DMS53 treated with DMSO at 0.1 percent for 48 hours (cell line): ENCODE results near the gene ZNF438.

Source experiments
- DNase-seq: peaks from one replicate; lab custom pipeline; 2025; ENCODE audit not compliant: unreplicated experiment; lab: John Stamatoyannopoulos, UW

The ZNF438 gene

GRCh38 chr10:30858499-30858898, 173.2 kb downstream of the ZNF438 start:
- no peak for DNase-seq

GRCh38 chr10:30857803-30858202, 173.9 kb downstream of the ZNF438 start:
- DNase-seq: no peak

GRCh38 chr10:30855131-30855530, 176.5 kb downstream of the ZNF438 start:
- no peak for DNase-seq

- no peak for DNase-seq
Observed at GRCh38 chr10:30854656-30855055, 177.0 kb downstream of the ZNF438 start.

- DNase-seq: no peak
Observed at GRCh38 chr10:30853066-30853465, 178.6 kb downstream of the ZNF438 start.

GRCh38 chr10:30850776-30851175, 180.9 kb downstream of the ZNF438 start:
- DNase-seq: no peak

- no peak for DNase-seq
Observed at GRCh38 chr10:30849231-30850035, 182.2 kb downstream of the ZNF438 start.

GRCh38 chr10:30848396-30849032, 183.2 kb downstream of the ZNF438 start:
- DNase-seq: no peak

GRCh38 chr10:30847642-30848041, 184.0 kb downstream of the ZNF438 start:
- no peak for DNase-seq

- no peak for DNase-seq
Observed at GRCh38 chr10:30847199-30847598, 184.5 kb downstream of the ZNF438 start.

GRCh38 chr10:30846710-30847109, 185.0 kb downstream of the ZNF438 start:
- no peak for DNase-seq

- no peak for DNase-seq
Observed at GRCh38 chr10:30842894-30843293, 188.8 kb downstream of the ZNF438 start.

GRCh38 chr10:30842185-30842584, 189.5 kb downstream of the ZNF438 start:
- no peak for DNase-seq

GRCh38 chr10:30840395-30841050, 191.1 kb downstream of the ZNF438 start:
- DNase-seq: no peak

GRCh38 chr10:30839652-30840051, 192.0 kb downstream of the ZNF438 start:
- DNase-seq: no peak

- DNase-seq: no peak
Observed at GRCh38 chr10:30836406-30836805, 195.3 kb downstream of the ZNF438 start.

- no peak for DNase-seq
Observed at GRCh38 chr10:30835146-30835545, 196.5 kb downstream of the ZNF438 start.

GRCh38 chr10:30834651-30835050, 197.0 kb downstream of the ZNF438 start:
- DNase-seq: no peak

GRCh38 chr10:30834153-30834552, 197.5 kb downstream of the ZNF438 start:
- no peak for DNase-seq

- DNase-seq: no peak
Observed at GRCh38 chr10:30833628-30833970, 198.1 kb downstream of the ZNF438 start.

GRCh38 chr10:30832749-30833627, 198.7 kb downstream of the ZNF438 start:
- no peak for DNase-seq
